Measurements from ENCODE around the gene RRBP1. TPM values are rescaled to one million over a fixed set of nuclear protein-coding genes. Genes with fewer than 3 reads are reported as not detected.

Gene RRBP1
- total RNA-seq, 2 donors from 2014 or later = 313 to 511 TPM

- TF ChIP-seq CTCF (IDR thresholded peaks at IDR 0.05) (no peak), POLR2A (IDR thresholded peaks at IDR 0.05) (peak in 2 of 3 donors; percentile 22 to 40)
- no peak overlapping the region for H3K4me3 ChIP-seq
- no peaks in the 10 kb centered on the region for H3K27me3 ChIP-seq
- intact Hi-C loops (cut with DNase I) = no loop called here
- no peaks in the 10 kb centered on the region for H3K36me3 ChIP-seq (replicated peaks in 1 of 2; ENCODE audit: insufficient read depth in 1 of 2, low read depth in 2 of 2)
- no peaks in the 10 kb centered on the region for H3K9me3 ChIP-seq
- 40 to 50% methylated on average over 11 to 13 of the region's 13 CpGs for WGBS, 2 donors
- peak overlapping the region; percentile 89 to 98 (median 96) for H3K27ac ChIP-seq
- DNase-seq (peak in 3 of 4 donors; percentile 56 to 68 (median 57)), ATAC-seq (no peak)
- peaks cover 54% of the 10 kb centered on the region for H3K4me1 ChIP-seq
Measured at GRCh38 chr20:17684077-17684888, 2.2 kb upstream of the RRBP1 start.

GRCh38 chr20:17683218-17684076 lies 1.4 kb upstream of the RRBP1 start:
- Histone ChIP-seq H3K9me3 (no peaks in the 10 kb centered on the region), H3K4me1 (peaks cover 54% of the 10 kb centered on the region), H3K36me3 (replicated peaks in 1 of 2; ENCODE audit: insufficient read depth in 1 of 2, low read depth in 2 of 2) (no peaks in the 10 kb centered on the region), H3K27ac (peak overlapping the region; percentile 89 to 98 (median 96)), H3K27me3 (no peaks in the 10 kb centered on the region), H3K4me3 (no peak overlapping the region)
- DNase-seq (peak in 2 of 4 donors; percentile 40 to 49), ATAC-seq (no peak)
- intact Hi-C loops (cut with DNase I) = no loop called here
- TF ChIP-seq POLR2A (IDR thresholded peaks at IDR 0.05) (no peak), CTCF (IDR thresholded peaks at IDR 0.05) (no peak)
- 16 to 17% methylated on average over 10 of the region's 10 CpGs for WGBS, 2 donors

- Histone ChIP-seq H3K9me3 (no peaks in the 10 kb centered on the region), H3K27me3 (no peaks in the 10 kb centered on the region), H3K4me1 (peaks cover 60% of the 10 kb centered on the region), H3K36me3 (replicated peaks in 1 of 2; ENCODE audit: insufficient read depth in 1 of 2, low read depth in 2 of 2) (no peaks in the 10 kb centered on the region), H3K4me3 (peak overlapping the region in 1 of 2 donors; percentile 26), H3K27ac (peak overlapping the region; percentile 89 to 98 (median 96))
- DNase-seq (no peak), ATAC-seq (no peak)
- WGBS, 2 donors = 4 to 8% methylated on average over 10 of the region's 10 CpGs
- TF ChIP-seq POLR2A (IDR thresholded peaks at IDR 0.05) = no peak
- peak in 1 of 7 experiments; percentile 0 for TF ChIP-seq CTCF (IDR thresholded peaks at IDR 0.05)
- intact Hi-C loops (cut with DNase I) = no loop called here
Measured at GRCh38 chr20:17682889-17683198, 802 bp upstream of the RRBP1 start.

GRCh38 chr20:17681726-17682102 lies 328 bp downstream of the RRBP1 start:
- Histone ChIP-seq H3K4me1 (peaks cover 71% of the 10 kb centered on the region), H3K4me3 (peak overlapping the region; percentile 37 to 66), H3K27ac (peak overlapping the region; percentile 89 to 99 (median 98)), H3K9me3 (no peaks in the 10 kb centered on the region), H3K36me3 (replicated peaks in 1 of 2; ENCODE audit: insufficient read depth in 1 of 2, low read depth in 2 of 2) (peaks cover 0 to 3% of the 10 kb centered on the region in 2 donors), H3K27me3 (no peaks in the 10 kb centered on the region)
- ATAC-seq (peak; percentile 1), DNase-seq (no peak)
- no peak for TF ChIP-seq POLR2A (IDR thresholded peaks at IDR 0.05)
- no peak for TF ChIP-seq CTCF (IDR thresholded peaks at IDR 0.05)
- intact Hi-C loops (cut with DNase I) = no loop called here
- whole genome bisulfite sequencing, 2 donors = 0% methylated on average over 38 of the region's 65 CpGs; no CpG with 5 or more reads in 1 of the 2 donors

Measured in body of pancreas (tissue), 4 donors.